GM19467 (cell line): ENCODE results near the gene PPIL6.

Source experiments
- ATAC-seq: cut with Tn5 transposase; IDR thresholded peaks from one replicate; pipeline ENCODE4 v1.9.1; 2021; ENCODE audit warnings: mild to moderate bottlenecking, moderate library complexity; ENCODE audit not compliant: unreplicated experiment

The PPIL6 gene

GRCh38 chr6:109406196-109406595 is 34.2 kb downstream of the PPIL6 start:
- no peak for ATAC-seq

- ATAC-seq, result no peak
Measured at GRCh38 chr6:109397020-109397419, 43.4 kb downstream of the PPIL6 start.

GRCh38 chr6:109396046-109396718 is 44.2 kb downstream of the PPIL6 start:
- ATAC-seq, result no peak

- no peak for ATAC-seq
Measured at GRCh38 chr6:109393886-109394281, 46.5 kb downstream of the PPIL6 start.

- no peak for ATAC-seq
Measured at GRCh38 chr6:109393157-109393885, 47.1 kb downstream of the PPIL6 start.

GRCh38 chr6:109389650-109390274 is 50.7 kb downstream of the PPIL6 start:
- ATAC-seq, result no peak

- ATAC-seq, result no peak
Measured at GRCh38 chr6:109388265-109388664, 52.2 kb downstream of the PPIL6 start.

GRCh38 chr6:109383438-109383940 is 56.9 kb downstream of the PPIL6 start:
- no peak for ATAC-seq

GRCh38 chr6:109382576-109383437 is 57.6 kb downstream of the PPIL6 start:
- ATAC-seq, result peak; percentile 60

- ATAC-seq, result peak; percentile 40
Measured at GRCh38 chr6:109381747-109382575, 58.5 kb downstream of the PPIL6 start, which contains the start of gene CD164. TSS of gene CD164 (minus strand) at chr6:109382467. CDS start at chr6:109382378, 89 bp downstream.

GRCh38 chr6:109381061-109381746 is 59.2 kb downstream of the PPIL6 start:
- no peak for ATAC-seq

- no peak for ATAC-seq
Measured at GRCh38 chr6:109379711-109380110, 60.7 kb downstream of the PPIL6 start.

GRCh38 chr6:109377717-109378116 is 62.7 kb downstream of the PPIL6 start:
- ATAC-seq, result no peak

- ATAC-seq, result no peak
Measured at GRCh38 chr6:109374326-109374892, 66.0 kb downstream of the PPIL6 start.

- peak; percentile 93 for ATAC-seq
Measured at GRCh38 chr6:109373762-109374161, 66.7 kb downstream of the PPIL6 start.

- ATAC-seq, result no peak
Measured at GRCh38 chr6:109373331-109373730, 67.1 kb downstream of the PPIL6 start.

GRCh38 chr6:109372130-109372529 is 68.3 kb downstream of the PPIL6 start:
- ATAC-seq, result no peak

GRCh38 chr6:109370792-109371191 is 69.6 kb downstream of the PPIL6 start:
- no peak for ATAC-seq

GRCh38 chr6:109370336-109370735 is 70.1 kb downstream of the PPIL6 start:
- no peak for ATAC-seq
